Measurements from ENCODE around the gene SLC4A2.

The SLC4A2 gene

DNA sequence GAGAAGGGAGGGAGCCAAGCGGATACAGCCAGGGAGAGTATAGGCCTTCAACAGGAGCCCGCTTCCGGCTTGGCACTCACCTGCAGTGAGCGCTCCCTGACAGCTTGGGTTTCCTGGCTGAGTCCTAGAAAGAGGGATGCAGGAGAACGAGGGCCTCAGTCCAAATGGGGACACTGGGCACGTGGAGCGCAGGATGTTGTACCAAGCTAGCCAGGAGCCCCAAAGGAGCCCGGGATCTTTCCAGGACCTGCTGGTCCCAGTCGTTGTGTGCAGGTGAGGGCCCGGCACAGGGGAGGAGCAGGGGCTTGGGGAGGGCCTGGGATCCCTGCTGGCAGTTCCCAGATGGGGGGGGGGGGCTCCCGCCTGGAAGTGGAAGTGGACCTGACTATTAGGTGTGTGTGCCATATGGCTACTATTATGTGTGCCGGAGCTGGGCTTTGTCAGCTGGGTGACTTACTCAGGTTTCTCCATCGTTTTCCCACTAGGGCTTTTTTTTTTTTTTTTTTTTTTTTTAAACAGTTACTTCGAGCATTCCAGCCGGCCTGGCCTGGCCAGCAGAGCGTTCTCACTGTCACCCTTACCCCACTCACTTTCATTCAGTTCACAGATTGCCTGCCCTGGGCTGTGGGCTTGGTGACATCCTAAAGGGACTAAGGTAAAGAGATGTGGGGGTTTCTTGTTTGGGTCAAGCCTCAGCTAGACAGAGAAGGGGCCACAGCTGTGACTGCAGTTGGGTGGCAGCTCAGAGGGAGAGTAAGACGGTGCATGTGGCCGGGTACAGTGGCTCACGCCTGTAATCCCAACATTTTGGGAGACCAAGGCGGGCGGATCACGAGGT lies 30.7 kb downstream of the SLC4A2 start:
- ChIA-PET CTCF (interaction anchor here (0.8 to 1.3 kb wide), 3 partner anchors 13 to 669 kb away, joined by 3 to 4 read pairs (median 3); no protein-coding TSS in a partner anchor), POLR2A (interaction anchor here (0.6 kb wide), 2 partner anchors 15 to 30 kb away, joined by 5 to 6 read pairs; no protein-coding TSS in a partner anchor)
- Histone ChIP-seq H3K4me1 (ENCODE audit: control insufficient read depth, insufficient read depth, low read length) (peaks cover 4% of the 10 kb centered on the region; the same call in 1 of the 2 replicates), H3K36me3 (ENCODE audit: control insufficient read depth in 2 of 2, insufficient read depth in 1 of 2, low read length in 2 of 2) (peaks cover 0 to 46% of the 10 kb centered on the region in 2 experiments; a peak in 1 of 3 replicates), H3K27ac (ENCODE audit: extremely low read depth, low read depth, low read length) (no peak overlapping the region), H3K9me3 (ENCODE audit: control insufficient read depth, insufficient read depth, low read depth, low read length) (no peaks in the 10 kb centered on the region), H3K4me3 (ENCODE audit: low read depth, low read length) (no peak overlapping the region)
- TF ChIP-seq, protein P1, sequence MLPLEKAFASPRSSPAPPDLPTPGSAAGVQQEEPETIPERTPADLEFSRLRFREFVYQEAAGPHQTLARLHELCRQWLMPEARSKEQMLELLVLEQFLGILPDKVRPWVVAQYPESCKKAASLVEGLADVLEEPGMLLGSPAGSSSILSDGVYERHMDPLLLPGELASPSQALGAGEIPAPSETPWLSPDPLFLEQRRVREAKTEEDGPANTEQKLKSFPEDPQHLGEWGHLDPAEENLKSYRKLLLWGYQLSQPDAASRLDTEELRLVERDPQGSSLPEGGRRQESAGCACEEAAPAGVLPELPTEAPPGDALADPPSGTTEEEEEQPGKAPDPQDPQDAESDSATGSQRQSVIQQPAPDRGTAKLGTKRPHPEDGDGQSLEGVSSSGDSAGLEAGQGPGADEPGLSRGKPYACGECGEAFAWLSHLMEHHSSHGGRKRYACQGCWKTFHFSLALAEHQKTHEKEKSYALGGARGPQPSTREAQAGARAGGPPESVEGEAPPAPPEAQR (tag by site-specific recombination; IDR thresholded peaks at IDR 0.05), result no peak
- TF ChIP-seq ZNF16 (tag by site-specific recombination; IDR thresholded peaks at IDR 0.05; ENCODE audit: low read depth), result no peak
- TF ChIP-seq ZNF223 (tag by site-specific recombination; IDR thresholded peaks at IDR 0.05), result no peak
- no peak for TF ChIP-seq ZNF48 (tag by site-specific recombination; IDR thresholded peaks at IDR 0.05)
- TF ChIP-seq, protein P2, sequence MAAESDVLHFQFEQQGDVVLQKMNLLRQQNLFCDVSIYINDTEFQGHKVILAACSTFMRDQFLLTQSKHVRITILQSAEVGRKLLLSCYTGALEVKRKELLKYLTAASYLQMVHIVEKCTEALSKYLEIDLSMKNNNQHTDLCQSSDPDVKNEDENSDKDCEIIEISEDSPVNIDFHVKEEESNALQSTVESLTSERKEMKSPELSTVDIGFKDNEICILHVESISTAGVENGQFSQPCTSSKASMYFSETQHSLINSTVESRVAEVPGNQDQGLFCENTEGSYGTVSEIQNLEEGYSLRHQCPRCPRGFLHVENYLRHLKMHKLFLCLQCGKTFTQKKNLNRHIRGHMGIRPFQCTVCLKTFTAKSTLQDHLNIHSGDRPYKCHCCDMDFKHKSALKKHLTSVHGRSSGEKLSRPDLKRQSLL (tag by site-specific recombination; IDR thresholded peaks at IDR 0.05), result no peak

DNA sequence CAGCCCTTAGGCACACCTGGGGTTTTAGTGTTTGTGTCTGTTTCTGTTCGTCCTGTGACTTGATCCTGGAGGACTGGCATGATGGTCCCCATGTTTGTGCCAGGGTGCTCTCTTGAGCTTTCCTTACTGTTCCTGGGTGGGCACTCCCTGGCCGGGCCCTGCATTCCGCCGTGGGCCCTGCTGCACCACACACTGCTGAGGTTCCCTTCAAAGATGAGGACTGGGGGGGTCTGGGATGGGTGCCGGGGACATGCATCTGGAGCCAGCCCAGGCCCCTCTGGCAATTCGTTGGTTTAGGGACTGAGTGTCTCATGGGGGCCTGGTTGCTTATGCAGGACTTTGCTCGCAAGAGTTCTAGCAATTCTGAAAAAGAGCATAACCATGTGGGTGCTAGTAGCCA lies 31.6 kb downstream of the SLC4A2 start:
- Histone ChIP-seq H3K4me1 (ENCODE audit: control insufficient read depth, insufficient read depth, low read length) (peaks cover 4% of the 10 kb centered on the region; the same call in 1 of the 2 replicates), H3K4me3 (ENCODE audit: low read depth, low read length) (no peak overlapping the region), H3K9me3 (ENCODE audit: control insufficient read depth, insufficient read depth, low read depth, low read length) (no peaks in the 10 kb centered on the region), H3K36me3 (ENCODE audit: control insufficient read depth in 2 of 2, insufficient read depth in 1 of 2, low read length in 2 of 2) (peaks cover 0 to 49% of the 10 kb centered on the region in 2 experiments; a peak in 1 of 3 replicates), H3K27ac (ENCODE audit: extremely low read depth, low read depth, low read length) (no peak overlapping the region)
- ChIA-PET CTCF (interaction anchor here (0.9 to 4.9 kb wide), 5 partner anchors 8 to 78 kb away, joined by 3 to 43 read pairs (median 3); no protein-coding TSS in a partner anchor), POLR2A (no interaction called here)
- no peak for TF ChIP-seq ZNF558 (tag by site-specific recombination; IDR thresholded peaks at IDR 0.05)
- no peak for TF ChIP-seq KLF10 (tag by site-specific recombination; IDR thresholded peaks at IDR 0.05)
- TF ChIP-seq, protein P3, sequence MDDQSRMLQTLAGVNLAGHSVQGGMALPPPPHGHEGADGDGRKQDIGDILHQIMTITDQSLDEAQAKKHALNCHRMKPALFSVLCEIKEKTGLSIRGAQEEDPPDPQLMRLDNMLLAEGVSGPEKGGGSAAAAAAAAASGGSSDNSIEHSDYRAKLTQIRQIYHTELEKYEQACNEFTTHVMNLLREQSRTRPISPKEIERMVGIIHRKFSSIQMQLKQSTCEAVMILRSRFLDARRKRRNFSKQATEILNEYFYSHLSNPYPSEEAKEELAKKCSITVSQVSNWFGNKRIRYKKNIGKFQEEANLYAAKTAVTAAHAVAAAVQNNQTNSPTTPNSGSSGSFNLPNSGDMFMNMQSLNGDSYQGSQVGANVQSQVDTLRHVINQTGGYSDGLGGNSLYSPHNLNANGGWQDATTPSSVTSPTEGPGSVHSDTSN (CRISPR knock-in tag; IDR thresholded peaks at IDR 0.05), result no peak
- TF ChIP-seq ZNF426 (tag by site-specific recombination; IDR thresholded peaks at IDR 0.05), result no peak
- TF ChIP-seq ZNF530 (tag by site-specific recombination; IDR thresholded peaks at IDR 0.05; ENCODE audit: low read depth), result no peak
- TF ChIP-seq GFI1B (tag by site-specific recombination; IDR thresholded peaks at IDR 0.05), result no peak
- TF ChIP-seq ZNF747 (tag by site-specific recombination; IDR thresholded peaks at IDR 0.05), result no peak
- TF ChIP-seq, protein P4, sequence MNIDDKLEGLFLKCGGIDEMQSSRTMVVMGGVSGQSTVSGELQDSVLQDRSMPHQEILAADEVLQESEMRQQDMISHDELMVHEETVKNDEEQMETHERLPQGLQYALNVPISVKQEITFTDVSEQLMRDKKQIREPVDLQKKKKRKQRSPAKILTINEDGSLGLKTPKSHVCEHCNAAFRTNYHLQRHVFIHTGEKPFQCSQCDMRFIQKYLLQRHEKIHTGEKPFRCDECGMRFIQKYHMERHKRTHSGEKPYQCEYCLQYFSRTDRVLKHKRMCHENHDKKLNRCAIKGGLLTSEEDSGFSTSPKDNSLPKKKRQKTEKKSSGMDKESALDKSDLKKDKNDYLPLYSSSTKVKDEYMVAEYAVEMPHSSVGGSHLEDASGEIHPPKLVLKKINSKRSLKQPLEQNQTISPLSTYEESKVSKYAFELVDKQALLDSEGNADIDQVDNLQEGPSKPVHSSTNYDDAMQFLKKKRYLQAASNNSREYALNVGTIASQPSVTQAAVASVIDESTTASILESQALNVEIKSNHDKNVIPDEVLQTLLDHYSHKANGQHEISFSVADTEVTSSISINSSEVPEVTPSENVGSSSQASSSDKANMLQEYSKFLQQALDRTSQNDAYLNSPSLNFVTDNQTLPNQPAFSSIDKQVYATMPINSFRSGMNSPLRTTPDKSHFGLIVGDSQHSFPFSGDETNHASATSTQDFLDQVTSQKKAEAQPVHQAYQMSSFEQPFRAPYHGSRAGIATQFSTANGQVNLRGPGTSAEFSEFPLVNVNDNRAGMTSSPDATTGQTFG (tag by site-specific recombination; IDR thresholded peaks at IDR 0.05; ENCODE audit: borderline replicate concordance), result no peak
- no peak for TF ChIP-seq ZNF391 (tag by site-specific recombination; IDR thresholded peaks at IDR 0.05; ENCODE audit: borderline replicate concordance, low read depth)
